HG03521 (cell line): ENCODE data around the gene C2.

Source experiments
- ATAC-seq: cut with Tn5 transposase; IDR thresholded peaks from one replicate; pipeline ENCODE4 v1.9.1; 2021; ENCODE audit warnings: mild to moderate bottlenecking, moderate library complexity; ENCODE audit not compliant: unreplicated experiment

C2 gene

DNA sequence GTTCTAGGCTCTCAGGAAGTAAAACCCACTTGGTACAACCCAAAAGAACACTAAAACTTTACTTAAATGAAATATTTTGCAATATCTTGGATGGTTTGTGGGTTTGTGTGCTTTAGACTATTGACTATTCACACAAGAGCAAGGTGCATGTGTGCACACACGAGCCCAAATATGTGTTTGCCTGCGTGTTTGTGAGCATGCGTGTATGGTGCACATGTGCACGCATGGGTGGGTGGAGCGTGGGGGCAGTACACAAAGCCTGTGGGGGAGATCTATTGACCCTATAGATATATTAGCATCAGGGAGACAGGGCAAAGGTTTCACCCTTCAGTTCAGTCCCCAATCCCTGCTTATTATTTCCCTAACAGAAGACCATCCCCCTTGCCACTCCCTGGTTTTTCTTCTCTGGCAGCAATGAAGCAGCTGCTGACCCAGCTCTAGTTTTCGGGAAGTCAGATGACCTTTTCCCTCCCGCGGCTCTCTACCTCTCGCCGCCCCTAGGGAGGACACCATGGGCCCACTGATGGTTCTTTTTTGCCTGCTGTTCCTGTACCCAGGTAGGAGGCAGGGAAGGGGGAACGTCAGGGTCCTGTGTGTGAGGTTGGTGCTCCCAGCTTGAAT lies at the start of gene C2:
Gene C2 (plus strand): TSS at position 476 of the 621 bp plus-strand sequence. CDS start 36 bp downstream, at position 512.
- no peak for ATAC-seq

DNA sequence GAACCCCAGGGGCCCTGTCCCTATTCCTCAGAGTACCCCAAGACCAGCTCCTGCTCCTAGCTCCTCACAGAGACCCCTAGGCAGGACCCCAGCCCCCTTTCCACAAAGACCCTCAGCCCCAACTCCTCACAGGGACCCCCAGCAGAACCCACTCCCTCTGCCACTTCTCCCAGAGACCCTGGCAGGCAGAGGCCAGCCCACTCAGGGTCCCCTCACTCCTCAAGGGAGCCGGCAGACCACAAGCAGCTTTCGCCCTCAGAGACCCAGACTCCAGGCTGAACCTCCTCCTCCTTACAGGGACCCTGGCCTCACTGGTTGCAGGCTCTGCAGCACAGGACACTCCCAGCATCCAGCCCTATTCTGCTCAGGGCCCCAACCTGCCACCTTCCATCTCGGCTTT lies 49.3 kb upstream of the C2 start:
- no peak for ATAC-seq

DNA sequence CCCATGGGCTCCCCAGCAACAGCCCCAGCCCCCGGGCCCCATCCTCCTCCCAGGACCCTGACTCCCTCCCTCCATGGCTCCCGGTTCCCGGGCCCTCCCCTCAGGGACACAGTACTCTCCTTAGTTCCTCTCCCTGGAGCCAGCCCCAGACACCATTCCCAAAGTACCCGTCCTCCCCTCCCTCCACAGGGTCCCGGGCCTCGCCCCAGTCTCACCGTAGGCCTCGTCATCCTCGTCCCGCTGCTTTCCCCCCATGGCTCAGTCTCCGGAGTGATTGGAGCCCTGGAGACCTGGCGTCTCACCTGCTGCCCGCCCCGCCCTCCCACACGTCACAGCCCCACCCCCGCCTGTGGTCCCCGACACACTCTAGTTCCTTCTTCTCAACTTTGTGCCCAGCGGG lies 48.8 kb upstream of the C2 start, which contains the start of gene SLC44A4:
Gene SLC44A4 (minus strand): TSS at position 272 of the 400 bp plus-strand sequence. CDS start 17 bp downstream, at position 255.
- ATAC-seq = no peak

DNA sequence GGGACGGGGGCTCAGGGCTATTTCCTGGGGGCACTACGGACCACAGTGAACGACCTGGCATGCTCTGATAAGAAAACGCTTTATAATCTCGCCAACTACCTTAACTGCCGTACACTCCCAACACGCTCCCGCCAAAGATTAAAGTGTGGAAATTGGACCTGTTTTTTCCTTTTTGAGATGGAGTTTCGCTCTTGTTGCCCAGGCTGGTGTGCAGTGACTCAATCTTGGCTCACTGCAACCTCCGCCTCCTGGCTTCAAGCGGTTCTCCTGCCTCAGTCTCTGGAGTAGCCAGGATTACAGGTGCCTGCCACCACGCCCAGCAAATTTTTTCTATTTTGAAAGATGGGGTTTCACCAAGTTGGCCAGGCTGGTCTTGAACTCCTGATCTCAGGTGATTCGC lies 48.4 kb upstream of the C2 start:
- ATAC-seq = no peak

DNA sequence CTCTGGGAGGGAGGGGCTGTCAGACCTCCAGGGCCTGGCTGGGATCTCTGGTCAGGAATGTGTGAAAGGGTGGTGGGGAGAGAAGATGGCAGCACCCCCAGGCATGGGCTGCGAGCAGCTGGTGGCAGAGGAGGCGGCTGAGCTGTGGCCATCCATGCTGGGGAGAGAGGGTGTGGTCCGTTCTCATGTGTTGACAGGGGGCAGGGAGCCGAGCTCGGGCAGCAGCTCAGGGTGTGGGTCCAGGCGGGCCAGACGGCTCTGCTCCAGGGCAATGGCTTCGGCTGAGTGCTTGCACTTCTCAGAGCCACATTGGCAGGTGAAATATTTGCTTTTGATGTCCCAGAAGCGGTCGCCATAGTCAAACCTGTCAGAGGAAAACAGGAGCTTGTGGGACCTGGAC lies 47.6 kb upstream of the C2 start:
- ATAC-seq = no peak

DNA sequence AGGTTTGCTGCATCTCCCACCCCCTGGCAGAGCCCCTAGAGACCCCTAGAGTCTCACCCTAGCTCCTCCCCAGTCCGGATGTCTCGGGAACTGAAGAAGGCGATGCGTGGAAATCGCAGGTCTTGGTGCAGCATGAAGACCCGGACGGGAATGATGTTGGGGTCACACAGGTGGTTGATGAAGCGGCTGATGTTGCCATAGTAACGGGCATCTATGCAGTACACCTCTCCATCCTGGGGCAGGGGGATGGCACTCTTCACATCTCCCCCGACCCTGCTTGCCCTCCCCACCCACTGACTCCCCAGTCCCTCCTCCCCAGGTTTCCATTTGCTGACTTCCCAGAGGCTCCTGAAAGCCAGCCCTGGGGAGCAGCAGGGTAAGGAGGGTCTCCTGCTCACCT lies 46.9 kb upstream of the C2 start:
- no peak for ATAC-seq

DNA sequence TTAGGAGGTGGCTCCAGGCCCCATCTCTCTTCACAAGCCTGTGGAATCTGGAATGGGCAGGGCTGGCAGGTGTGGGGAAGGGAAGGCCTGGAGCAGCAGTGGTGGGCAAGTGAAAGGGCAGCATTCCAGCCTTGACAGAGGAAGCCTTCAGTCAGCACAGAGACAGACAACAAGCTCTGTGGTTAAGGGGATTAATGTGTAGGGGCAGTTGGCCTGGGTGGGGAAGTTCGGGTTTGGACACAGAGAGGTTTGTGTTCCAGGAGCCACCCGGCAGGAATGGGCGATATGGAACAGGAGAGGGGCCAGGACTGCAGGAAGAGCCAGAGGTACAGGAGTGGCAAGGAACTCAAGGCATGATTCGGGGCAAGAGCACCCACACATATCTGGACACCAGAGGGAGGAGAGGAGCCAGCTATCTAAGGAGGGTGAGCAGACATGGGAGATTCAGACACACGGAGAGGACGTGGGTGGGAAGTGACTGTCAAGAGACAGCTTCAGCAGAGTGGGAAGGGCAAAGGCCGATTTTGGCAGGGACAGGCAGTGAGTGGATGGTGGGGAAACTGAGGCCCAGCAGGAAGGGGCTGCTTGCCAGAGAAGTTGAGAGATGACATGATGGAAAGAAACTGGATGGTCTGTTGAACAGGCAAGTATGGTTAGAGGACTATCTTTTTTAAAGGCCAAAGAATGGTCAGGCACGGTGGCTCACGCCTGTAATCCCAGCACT lies 46.2 kb upstream of the C2 start:
- ATAC-seq = no peak

DNA sequence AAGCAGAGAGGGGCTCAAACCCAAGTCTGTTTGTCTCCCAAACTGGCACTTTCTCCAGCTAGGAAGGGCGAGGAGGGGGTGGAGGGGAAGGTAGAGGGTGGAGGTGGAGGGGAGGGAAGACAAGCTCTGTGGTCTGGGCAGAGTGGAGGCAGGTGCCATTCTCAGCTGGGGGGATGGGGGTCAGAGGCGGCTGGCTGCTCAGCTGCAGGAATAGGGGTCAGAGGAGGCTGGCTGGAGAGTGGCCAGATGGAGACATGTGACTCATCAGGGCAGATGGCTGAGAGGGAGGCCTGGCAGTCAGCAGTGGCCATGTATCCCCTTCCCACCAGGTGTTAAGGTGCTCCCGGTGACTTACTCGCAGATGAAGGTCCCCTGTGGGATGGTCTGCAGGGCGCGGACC lies 45.2 kb upstream of the C2 start:
- no peak for ATAC-seq

DNA sequence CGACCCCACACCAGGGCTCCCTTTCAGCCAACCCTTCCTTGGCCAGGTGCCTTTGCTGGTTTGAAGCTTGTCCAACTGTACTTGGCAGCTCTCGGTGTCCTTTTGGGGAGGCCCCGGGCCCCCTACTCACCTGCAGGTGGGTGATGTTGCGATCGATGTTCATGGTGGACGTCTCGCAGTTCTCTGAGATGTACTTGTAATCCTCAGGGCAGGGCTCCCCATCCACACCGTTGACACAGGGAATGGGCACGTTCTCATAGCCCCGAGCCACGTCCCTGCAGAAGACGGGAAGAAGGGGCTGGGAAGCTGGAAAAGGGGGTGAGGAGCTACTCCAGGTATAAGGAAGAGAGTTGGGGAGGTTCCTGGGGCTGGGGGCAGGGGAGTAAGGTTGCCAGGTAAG lies 43.8 kb upstream of the C2 start:
- no peak for ATAC-seq

DNA sequence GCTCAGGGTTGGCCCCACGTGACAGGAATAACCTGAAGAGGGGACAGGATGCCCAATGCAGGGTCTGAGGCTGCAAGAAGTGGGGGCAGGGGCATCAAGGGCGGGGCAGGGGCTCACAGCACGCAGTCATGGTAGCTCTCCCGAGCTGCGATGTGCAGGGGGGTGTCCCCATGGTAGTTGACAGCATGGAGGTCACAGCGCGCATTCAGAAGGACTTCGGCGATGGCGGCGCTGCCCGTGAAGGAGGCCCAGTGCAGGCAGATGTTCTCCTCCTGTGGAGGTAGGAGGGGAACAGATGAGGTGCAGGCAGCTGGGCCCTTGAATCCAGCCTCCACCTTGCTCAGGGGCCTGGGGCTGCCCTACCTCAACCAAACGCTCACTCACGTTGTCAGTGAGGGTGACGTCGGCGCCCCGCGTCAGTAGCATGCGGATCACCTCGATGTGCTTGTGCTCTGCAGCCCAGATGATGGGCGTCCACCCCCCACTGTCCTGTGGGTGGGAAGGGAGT lies 42.9 kb upstream of the C2 start:
- no peak for ATAC-seq

DNA sequence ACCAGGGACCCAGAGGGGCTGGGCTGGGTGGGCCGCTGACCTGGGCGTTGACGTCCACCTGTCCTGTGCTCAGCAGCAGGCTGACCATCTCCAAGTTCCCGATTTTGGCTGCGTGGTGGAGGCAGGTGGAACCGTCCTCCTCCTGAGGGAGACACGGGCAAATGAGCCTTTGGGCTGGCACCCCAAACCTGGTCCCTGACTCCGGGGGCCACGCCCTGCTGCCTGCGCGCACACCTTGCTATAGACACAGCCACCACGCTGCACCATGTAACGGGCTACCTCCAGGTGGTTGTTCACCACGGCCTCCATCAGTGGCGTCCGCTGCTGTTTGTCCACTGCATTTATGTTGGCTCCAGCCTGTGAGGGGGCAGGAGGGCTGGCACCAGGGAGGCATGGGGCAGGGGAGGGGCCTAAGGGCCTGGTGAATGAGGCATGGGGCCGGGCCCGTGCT lies 41.0 kb upstream of the C2 start:
- ATAC-seq = no peak

DNA sequence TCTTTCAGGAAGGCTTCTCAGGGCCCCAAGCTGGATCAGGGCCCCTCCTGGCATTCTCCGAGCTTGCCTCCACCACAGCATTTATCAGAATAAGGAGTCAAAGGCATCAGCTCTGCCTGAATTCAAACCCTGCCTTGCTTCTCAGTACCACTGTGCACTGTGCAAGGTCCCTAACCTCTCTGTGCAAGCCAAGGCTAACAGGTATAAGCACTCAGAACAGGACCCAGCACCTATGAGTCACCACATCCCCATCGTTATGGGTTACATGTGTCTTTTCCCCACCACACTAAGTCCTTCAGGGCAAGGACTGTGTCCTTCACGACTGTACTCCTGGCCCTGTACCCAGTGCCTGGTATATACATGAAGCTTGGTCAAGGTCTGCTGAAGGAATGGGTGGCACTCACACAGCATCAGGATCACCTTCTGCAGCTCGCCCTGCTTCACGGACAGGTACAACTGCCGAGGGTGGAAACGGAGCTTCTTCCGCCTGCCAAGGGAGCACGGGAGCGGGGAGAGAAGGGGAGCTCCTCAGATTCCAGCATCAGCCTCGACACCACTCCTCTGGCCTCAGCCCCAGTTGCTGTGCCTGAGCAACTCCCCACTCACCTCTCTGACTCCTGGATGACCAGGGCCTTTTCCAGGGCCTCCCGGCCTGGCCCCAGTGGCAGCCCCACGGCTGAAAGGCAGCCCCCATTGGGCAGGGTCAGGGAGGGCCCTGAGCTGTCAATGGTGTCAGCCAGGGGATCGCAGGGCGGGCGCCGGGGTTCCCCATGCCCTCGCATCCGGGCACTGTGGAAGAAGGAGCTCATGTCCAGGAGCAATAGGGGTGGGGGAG lies 40.1 kb upstream of the C2 start:
- ATAC-seq = no peak

DNA sequence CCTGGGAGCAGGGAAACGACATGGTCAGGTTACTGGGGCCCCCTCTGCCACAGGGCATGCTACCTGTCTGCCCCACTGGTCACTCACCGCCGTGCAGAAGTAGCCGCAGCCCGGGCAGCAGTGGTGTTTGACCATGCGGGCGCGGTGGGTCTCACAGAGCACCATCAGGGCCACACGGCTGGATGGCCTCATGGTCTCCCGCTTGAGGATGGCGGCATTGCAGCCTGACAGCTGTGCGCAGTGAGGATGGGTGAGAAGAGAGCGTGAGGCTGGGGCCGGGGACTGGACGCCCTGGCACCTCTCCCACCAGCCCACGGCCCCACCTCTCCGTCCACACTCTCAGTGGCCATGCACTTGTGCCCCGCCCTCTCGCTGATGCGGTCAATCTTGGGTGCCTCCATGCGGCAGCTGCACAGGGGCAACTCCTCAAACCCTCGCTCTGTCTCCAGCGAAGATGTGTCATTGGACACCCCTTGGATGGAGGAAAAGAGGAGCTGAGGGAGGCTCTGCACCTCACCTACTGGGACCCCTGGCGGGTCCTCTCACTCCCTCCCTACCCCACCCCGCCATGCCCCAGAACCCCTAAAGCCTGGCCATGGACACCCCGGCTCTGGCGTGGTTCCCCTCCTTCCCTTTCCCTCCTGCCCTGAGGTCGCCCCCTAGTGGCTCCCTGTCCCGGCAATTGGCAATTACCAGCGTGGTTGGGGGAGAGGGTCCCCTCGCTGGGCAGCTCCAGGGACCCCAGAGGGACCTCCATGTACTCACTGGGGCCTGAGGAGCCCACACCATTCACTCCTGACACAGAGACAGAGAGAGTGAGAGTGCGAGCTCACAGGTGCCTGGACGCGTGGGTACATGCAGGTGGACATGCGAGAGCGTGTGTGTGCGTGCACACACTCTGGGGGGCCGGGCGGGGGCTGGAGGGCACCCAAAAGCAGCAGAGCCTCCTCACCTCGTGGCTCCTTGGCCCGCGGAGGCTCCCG lies 39.0 kb upstream of the C2 start:
- no peak for ATAC-seq

DNA sequence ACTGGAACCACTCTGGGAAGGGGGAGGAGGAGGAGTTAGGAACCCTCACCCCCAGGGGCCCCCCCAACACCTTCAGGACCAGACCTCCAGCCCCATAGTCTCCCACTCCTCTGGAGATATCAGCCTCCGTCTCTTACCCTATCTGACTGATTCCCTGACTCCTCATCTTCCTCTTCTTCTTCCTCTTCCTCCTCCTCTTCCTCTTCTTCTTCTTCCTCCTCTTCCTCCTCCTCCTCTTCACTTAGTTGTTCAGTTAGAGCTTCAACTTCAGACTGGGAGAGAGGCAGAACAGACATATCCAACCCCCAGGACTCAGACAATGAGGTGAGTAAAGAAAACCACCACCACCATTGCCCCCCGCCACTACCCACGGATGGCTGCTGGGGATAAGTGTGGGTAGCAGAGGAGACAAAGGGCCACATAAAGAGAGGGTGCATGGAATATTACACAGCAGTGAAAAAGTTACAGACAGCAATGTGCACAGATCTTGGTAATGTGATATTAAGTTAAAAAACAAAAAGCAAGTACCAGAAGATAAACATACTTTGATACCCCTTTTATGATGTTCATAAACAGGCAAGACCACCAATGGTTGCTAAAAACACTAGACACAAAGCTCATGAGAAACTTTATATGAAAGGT lies 38.1 kb upstream of the C2 start:
- ATAC-seq = no peak

DNA sequence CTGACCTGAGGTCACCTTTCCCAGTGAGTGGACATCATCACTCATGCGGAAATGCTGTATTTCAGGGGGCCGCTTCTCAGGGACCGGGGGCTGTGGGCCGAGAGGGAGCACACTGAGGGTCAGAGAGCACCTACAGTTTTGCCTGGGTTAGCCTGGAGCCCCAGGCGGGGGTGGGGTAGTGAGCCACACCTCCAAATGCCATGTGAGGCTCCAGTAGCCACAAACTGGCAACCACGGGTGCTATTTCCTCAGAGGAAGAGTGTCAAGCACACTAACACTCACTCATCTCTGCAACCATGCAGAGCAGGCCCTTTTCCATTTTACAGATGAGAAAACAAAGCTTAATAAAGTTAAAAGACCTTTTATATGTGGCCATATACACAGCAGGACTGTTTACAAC lies 34.7 kb upstream of the C2 start:
- ATAC-seq = no peak

DNA sequence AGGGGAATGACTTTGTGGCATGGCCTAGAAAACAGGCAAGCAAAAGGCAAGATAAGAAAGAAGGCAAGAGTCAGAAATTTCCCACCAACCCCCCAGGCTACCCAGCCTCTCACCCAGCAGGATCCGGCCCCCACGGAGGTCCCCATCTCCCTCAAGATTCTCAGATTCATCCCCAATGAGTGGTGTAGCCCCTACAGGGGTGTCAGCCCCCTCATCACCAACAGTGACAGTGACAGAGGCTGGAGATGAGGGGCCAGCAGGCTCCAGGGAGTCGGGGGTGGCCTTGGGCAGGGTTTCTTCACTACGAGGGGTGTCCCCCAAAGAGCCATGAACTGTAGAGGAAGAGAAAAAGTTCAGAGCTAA lies 31.0 kb upstream of the C2 start:
- ATAC-seq = no peak

DNA sequence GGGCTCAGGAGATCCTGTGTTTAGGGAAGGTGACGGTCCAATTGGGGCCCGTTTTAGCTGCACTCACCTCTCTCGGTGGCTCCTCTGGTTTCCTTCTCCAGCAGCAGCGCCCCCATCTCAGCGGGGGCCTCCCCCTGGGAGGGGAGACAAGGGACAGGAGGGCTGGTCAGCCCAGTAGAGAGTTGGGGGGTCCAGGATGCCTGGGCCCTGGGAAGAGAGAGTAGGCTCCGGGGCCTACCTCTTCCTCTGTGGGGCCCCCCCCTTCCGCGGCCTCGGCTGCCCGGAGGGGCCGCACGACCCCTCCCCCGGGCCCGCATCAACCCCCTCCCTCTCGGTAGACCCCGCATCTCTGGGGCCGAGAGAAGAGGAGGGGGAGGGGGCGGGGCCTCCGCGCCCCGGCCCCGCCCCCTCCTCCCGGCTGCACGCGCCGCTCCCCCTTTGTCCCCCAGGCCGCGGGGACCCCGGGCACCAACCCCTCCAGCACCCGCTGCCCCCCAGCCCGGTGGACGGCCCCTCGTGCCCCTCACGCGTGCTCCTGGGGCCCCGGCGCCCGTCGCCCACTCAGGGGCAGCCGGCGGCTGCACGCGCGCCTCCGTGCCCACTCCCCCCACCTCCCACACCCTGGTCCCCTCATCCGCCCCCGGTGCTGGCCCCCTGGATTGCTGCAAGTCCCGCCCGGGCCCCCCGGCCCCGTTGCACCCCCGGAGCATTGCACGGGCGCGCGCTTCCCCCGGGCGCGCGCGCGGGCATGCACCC lies 30.5 kb upstream of the C2 start:
- no peak for ATAC-seq

DNA sequence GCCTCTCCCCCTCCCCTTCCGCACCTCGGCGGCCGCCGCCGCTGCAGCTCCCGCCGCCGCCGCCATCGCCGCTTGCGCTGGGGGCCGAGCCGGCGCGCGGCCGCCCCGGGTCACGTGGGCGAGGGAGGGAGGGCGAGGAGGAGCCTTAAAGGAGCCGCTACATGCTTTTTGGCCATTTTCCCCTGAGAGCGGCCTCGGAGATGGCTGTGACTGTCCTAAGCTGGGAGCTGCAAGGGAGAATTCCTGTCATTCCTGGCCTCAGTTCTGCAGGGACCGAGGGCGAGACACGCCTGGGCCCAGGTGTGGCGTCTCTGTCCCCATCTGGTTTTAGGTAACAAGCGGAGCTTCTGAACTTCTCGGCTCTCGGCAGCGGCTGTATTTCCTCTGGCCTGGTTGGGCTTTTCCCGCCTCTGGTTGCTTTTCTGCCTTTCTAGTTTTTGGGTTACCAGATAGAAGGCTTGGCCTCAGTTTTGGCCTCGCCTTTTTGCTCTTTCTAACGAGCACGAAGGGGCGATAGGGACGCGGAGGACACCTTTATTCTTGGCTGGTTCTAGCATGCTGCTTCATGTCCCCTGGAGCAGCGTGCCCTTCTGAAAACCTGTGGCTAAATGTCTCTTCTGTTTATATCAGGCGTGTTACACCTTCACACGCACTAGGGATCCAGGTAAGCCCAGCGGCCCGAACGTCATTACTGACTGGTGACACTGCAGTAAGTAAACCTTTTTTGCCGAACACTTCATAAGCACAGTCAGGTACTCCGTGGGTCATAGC lies 29.7 kb upstream of the C2 start, which contains the start of gene EHMT2:
Gene EHMT2 (minus strand): TSS at position 87 of the 771 bp plus-strand sequence. CDS start 21 bp downstream, at position 66.
- peak; percentile 59 for ATAC-seq
